GM19239 (cell line): ENCODE results near the gene BEST2.

Source experiments
- DNase-seq: peaks from one replicate; pipeline ENCODE4 v3.0.0; 2011; ENCODE audit warnings: low spot score; ENCODE audit not compliant: insufficient read length
- FAIRE-seq: peaks from 2 replicates; lab custom pipeline; 2011; peaks lifted over from hg19 to GRCh38; lab: Jason Lieb, UNC

Gene BEST2

DNA sequence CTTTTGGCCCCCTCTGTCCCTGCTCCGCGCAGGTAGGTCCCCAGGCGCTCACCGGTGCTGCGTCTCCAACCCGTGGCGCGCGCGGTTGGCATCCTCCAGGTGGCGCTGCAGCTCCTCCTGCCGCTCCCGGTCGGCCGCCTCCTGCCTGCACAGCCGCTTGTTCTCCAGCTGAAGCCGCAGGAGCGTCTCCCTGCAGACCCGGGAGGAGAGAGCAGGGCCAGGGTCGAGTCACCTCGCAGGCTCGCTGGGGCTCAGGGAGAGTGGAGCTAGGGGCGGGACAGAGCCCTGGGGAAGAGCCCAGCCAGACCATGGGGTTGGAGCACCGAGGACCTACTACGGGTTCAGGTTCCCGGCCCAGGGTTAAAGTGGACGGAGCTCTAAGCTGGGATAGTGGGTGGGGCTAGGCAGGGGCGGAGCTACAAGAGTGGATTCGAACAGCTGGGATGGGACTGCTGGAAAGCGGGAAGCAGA is 14.5 kb downstream of the BEST2 start:
- DNase-seq (peak; percentile 89), FAIRE-seq (peak; percentile 74)

DNA sequence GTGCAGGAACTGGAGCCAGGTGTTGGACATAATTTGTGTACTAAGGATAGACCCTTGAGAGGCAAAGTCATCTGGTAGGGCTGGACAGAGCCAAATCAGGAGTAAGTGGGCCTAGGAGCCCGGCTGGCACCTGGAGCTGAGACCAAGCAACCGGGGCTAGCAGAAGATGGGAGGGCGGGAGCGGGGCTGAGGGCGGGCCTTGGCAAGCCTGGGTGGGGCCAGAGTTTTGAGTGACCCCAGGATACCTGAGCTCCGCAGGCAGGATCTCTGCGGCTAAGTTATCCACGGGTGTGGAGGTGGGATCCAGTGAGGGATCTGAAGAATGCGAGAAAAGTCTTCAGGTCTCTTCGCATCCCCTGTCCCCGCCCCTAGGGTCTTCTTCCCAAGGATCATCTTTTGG is 15.6 kb downstream of the BEST2 start:
- no peak for FAIRE-seq
- no peak for DNase-seq

DNA sequence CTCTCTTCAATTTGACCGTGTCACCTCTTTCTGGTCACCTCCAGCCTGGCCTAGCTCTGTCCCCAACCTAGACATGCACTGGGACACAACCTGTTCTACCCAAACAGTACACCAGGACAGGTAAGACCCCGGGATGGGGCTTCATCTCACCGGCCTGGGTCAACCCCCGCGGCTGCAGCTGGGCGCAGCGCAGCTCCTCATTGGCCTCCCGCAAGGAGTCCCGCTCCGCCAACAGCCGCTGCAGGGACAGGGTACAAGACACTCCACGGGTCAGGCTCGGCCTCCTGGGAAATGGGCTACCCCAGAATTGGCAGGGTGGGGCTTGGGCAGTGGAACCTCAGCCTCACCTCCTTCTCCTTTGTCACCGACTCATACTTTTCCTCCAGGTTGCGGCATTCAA is 16.1 kb downstream of the BEST2 start:
- FAIRE-seq (no peak), DNase-seq (no peak)

DNA sequence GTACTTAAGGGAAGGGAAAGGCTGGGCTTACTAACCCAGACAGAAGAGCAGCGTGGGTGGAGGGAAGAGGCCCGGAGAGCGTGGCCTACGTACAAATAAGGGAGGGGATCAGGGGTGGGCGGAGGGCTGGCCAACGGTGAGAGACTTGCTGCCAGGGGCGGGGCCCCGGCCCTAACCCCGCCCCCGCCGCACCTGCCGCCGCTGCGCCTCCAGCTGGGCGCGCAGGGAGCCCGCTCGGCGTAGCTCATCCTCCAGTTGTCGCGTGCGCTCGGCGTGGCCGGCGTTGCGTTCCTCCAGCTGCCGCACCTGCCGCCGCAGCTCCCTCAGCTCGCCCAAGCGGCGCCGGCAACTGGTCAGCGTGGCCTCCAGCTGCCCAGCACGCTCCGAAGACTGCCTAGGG is 18.1 kb downstream of the BEST2 start:
- no peak for DNase-seq
- FAIRE-seq = no peak

DNA sequence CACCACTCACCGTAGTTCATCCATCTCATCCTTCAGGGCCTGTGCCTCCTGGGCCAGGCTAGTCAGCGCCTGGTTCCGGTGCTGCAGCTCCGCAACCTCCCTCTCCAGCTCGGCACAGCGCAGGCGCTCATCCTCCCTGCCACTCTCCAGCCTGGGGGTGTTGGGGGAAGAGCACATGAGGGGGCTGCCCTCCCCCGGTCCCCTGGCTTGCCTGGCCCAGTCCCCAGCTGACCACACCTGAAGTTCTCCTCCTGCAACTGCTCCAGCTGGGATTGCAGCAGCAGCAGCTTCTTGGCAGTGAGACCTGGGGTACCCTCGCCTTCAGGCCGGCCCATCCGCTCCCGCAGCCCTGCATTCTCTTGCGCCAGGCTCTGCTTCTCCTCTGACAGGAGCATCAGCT is 19.3 kb downstream of the BEST2 start:
- DNase-seq (no peak), FAIRE-seq (no peak)

DNA sequence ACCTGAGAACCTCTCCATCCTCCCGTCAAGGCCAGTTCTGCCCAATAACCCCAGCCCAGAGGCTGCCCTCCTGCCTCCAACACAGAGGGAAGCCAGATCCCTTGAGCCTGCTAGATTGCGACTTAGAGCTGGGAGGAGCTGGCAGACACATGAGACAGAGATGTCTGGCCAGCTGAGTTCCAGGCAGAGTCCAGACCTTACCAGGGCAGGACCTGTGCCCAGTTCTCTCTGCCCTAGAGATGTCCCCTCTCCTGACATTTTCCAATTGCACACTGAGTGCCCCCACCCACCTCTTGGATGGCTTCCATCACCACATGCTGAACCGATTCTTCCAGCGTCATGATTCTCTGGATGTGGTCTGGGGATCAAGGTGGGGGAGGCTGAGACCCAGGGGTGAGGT is 20.7 kb downstream of the BEST2 start:
- FAIRE-seq = no peak
- DNase-seq = no peak

DNA sequence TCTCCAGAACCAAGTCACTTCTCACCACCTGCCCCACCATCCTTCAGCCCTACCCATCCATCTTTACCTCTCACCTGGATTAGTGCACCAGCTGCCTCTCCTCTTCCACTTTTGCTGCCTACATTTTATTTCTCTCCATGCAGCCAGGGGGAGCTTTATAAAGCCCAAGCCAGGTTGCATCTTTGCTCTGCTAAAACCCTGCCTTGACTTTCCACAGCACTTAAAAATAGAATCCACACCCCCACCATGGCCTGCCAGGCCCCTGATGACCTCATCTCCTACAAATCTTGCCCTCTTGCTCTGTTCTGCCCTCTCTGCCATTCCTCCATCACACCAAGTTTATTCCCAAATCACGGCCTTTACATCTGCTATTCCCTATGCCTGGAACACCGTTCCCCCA is 22.0 kb downstream of the BEST2 start:
- FAIRE-seq = no peak
- DNase-seq = no peak

DNA sequence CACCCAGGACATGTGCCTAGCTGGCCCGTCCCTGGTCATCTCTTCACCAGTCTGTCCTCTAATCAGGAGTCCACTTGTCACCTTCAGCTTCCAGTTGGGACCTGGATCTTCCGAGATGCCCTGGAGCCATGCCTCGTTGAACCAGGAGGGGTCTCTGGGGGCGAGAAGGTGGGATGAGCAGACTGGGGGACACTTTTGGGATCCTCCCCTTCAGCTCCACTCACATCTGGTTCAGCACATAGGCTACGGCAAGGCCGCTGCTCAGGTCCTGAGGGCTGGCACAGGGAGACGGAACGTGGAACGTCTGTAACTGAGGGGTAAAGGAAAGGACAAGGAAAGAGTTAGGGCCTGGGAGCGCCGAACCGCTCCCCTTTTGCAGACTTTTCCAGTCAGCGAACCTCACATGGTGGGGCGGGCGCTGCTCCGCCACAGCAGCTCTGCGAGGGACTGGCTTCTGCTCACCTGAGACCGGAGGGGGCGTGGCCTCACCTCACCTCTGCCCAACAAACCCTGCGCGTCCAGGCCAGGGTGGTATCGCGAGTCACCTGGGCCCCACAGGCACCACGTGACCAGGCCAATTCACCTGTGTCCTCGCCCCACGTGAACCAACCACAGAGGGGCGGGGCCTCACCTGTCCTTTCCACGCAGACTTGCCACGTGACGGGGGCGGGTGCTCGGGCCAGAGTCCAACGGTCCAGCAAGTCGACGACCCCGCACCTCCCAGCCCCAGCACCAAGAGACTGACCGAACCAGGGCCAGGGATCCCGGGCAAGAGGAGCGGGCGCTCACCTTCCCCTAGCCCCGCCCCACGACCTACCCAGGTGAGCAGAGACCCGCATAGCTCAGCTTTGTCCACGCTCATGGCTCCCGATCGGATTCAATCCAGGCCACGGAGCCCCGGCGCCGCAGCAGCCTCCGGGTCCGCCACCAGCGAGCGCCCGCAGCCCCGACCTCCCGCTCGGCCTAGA is 23.3 kb downstream of the BEST2 start, which contains the start of gene HOOK2:
Gene HOOK2 (minus strand): TSS at position 965 of the 968 bp plus-strand sequence. CDS start 103 bp downstream, at position 862.
- FAIRE-seq (no peak), DNase-seq (no peak)

DNA sequence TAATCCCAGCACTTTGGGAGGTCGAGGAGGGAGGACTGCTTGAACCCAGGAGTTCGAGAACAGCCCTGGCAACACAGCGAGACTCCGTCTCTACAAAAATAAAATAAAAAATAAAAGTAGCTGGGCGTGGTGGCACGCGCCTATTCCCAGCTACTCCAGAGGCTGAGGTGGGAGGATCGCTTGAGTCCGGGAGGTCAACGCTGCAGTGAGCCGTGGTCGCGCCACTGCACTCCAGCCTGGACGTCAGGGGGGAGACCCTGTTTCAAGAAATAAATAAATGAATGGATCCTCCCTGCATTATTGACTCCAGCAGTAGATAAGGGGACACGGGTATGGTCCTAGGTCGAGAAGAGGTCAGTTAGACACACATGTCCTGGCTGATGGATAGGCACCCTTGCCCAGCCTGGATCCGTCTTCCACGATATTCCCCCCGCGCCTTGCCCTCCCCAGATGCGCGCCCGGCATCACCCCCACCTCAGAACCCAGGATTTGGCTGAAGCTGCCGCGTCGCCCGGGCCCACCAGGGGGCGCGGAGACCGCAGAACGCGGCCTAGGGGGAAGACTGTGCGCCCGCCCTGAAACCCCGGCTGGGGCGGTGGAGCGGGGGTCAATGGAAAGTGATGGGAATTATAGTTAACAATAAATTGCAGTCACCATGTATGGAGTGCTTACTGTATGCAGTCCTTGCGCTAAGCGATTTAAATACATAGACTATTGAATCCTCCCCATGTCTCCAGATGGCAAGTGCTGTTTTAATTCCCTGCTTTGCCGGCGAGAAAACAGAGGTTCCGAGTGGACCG is 25.8 kb downstream of the BEST2 start:
- FAIRE-seq (peak; percentile 66), DNase-seq (peak; percentile 76)

DNA sequence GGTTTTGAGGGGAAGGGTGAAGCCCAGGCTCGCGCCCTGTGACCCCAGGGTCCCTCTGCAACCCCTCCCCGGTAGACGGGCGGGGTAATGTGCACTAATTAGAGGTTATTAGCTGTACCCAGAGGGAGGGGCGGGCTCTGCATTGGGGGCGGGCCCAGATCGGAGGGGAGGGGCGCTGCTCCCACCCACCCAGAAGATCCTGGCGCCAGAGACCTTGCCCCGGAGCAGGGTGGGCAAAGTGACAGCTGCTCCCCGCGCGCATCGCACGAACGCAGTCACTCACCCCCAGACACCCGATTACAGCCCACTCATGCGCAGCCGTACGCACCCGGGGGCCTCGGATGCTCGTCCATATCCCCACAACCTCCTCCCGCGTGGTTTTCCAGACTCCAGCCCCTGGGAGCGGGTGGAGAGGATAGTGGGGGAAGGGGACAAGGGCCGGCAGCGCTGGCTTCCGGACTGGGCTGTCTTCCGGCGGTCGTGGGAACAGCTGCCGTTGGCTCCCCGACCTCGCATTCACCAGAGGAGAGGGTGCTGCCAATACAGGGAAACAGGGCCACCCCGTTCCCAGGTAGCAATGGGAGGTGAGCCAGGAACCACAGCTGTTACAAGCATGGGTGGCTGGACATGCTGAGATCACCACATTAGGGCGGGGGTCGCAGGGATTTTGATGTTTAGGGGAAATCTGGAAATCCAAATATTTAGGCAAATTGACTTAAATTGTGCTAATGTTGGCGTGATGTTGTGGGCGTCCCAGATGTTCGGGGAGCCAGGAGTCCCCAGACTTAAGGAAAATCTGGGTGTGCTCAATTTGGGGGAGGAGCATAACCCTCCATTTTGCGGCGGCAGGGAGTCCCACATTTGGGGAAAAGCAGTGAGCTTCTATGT is 26.7 kb downstream of the BEST2 start:
- no peak for DNase-seq
- peak; percentile 64 for FAIRE-seq

DNA sequence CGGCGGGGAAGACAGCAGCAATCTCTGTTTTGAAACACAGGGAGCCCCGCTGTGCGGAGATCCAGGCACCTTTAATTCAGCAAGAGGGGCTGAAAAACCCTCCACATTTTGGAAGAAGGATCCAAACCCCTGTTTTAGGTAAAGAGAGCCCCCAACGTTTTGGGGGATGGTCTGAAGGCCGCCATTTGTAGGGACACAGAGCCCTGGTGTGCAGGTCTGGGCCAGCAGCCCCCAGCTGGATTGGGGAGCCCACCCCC is 27.2 kb downstream of the BEST2 start:
- no peak for FAIRE-seq
- no peak for DNase-seq

DNA sequence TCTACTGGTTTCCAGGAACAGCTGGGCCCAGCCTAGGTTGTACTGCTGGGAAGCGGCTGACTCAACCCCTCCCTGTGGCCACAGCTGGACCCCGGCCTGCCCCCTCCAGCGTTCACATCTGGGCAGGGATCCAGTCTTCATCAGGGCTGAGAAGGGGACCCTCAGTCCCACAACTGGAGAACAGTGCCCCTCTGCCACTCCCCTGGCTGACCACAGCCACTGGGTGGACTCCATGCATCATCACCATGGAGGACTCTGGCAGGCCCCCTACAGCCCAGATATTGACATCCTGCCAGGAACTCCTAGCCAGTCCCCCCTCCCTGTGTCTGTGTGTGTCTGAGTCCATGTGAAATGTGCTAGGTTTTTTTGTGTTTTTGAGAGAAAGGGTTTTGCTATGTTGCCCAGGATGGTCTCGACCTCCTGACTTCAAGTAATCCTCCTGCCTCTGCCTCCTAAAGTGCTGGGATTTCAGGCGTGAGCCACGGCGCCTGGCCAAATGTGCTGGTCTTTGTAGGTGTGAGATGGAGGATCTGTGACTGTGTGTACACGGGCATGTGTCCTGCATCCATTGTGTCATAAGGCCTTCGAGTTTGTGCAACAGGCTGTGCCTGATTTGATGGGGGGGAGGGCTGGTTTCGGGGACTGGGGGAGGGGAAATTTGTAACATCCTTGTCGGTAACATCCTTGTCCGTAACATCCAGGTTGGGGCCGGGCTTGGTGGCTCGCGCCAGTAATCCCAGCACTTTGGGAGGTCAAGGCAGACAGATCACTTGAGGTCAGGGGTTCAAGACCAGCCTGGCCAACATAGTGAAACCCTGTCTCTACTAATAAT is 27.8 kb downstream of the BEST2 start:
- no peak for DNase-seq

DNA sequence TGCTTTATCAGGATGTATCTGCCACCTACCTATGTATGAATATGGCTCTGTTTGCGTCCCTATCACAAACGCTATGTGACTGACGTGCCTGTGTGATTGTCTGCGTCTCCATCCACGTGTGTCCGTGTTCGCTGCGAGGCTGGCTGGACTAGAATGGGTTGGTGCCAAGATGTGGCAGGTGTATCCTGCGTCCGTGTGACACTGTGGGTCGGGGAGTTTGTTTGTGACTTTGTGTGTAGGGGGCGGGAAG is 30.5 kb downstream of the BEST2 start:
- FAIRE-seq = peak; percentile 21
- no peak for DNase-seq

More for the DNA sequence above, 27.8 kb downstream of the BEST2 start:
- peak; percentile 64 for FAIRE-seq

DNA sequence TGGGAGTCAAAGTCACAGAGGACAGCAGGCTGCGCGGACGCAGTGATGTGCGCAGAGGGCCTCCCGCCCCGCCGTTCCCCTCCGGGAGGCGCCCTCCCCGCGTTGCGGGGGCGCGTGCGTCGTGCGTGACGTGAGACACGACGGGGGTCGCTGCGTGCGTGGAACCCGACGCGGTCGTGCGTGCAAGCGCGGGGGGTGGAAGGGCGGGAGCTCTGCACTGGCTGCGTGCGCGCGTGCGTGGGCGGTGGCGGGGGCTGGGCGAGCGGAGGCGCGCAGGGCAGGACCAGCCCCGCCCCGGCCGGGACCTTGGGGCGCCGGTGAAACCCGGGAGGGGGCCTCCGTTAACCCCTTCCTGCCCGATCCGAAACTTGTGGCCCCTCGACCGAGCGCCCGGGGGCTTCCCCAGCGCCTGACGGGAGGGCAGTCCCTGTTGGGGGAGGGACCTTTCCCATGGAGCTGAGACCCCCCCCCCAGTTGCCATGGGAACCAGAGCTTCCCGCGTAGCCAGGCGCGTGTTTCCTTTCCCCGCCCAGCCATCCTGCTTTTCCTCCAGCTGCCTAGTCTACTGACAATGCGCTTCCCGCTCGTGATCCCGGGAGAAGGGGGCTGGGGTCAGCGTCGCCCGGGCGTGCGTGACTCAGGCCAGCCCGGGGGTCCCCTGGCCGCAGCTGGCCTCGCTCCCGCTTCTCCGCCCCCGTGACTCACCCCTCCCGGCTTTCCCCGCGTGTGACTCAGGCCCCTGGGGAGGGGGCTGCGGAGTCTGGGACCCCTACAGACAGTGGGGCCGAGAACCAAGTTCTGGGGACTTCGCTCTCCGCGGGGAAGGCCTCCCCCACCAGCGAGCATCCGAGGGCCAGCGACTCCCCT is 31.1 kb downstream of the BEST2 start:
- DNase-seq (no peak), FAIRE-seq (no peak)

DNA sequence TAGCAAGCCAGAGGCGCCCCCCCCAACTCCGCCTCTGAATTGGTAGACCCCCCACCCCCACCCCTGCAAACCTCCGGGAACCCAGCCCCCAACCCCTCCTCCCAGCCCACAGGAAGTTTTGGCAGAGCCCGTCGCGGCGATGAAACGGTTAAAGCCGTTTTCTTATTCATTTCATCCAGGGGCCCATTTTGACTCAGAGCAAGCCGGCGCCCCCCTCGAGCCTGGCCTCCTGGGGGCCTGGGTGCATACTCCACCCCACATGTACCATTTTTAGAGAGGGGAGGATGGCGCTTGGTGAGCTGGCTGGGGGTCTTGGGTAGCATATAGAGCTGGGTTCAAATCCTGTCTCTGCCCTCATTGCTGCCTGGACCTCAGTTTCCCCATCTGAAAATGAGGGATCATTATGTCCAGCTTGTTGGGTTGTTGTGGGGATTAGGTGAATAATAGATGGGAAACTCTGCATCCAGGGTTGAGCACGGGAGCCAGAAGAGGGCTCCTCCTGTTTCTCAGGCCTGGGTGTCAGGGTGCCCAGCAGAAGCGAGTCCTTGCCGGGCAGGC is 31.8 kb downstream of the BEST2 start:
- DNase-seq = no peak
- no peak for FAIRE-seq

DNA sequence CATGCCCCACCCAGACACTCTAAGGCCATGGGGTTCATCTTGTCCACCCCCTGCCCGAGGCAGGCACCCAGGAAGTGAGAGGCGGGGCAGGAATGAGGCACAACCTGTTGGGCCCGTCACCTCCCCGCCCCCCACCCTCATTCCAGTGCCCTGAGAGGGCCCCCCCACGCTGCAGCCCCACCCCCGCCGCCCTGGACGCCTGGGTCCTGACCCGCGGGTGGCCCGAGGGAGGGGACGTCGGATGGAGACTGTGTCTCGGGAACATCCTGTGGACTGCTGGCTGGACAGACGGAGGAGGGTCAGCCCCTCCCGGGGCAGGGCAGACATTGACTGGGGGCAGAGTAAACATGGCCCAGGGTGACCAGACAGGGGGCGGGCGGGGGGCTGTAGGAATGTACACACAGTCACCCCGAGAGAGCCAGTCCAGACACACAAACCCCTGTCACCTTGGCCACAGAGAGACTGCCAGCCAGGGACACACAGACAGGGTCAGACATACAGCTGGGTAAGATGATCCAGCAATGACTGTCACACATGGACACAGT is 32.3 kb downstream of the BEST2 start:
- no peak for DNase-seq
- FAIRE-seq = no peak

DNA sequence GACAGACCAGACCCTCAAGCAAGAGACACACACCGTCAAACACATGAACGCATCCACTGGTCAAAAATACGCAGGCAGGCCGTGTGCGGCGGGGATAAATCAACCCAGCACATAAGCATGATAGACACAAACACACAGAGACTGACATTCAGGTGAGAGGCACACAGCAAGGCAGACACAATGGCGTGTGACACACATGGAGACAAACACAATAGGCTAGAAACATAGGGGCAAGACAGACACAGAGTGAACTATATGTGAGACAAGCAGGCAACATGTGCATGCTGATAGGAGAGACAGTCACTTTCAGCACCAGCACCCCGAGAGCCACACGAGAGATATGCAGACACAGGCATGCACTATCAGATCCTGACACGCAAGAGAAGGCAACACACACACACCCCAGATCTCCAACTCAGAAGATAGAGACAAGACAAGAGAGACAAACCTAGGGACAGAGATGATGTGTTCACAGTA is 32.8 kb downstream of the BEST2 start:
- DNase-seq = no peak
- FAIRE-seq = no peak

DNA sequence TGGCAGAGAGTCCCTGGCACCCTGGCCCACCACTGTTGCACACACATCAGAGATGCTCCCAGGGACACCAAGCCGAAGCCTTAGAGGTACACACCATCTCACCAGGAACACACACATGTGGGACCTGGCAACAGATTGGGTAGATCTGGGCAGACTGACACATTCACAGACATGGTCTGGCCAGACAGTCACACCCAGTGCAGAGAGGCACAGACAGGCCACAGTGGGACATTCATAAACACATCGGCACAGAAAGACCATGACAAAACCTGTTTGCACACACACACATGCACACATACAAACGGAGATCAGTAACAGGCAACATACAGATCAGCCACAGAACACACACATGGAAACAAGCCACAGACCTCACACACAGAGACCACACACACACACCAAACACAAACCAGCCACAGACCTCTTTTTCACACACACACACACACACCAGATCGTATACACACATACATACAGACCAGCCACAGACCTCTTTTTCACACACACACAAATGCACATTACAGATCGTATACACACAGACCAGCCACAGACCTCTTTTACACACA is 33.4 kb downstream of the BEST2 start:
- DNase-seq (no peak), FAIRE-seq (no peak)
